Thymus (tissue), 11 donors: Measurements from ENCODE around the gene IGHMBP2. TPM values are rescaled to one million over a fixed set of nuclear protein-coding genes. Genes with fewer than 3 reads are reported as not detected.
A peak's percentile ranks its signal among the peaks of the same experiment; 100 is the strongest.

Source experiments
- DNase-seq, 9 donors: peaks; one replicate each; pipeline ENCODE4 v3.0.0-alpha.2; 2013; ENCODE audit warnings: low spot score in 9 of 9, low read depth in 6 of 9, missing footprints in 1 of 9
- H3K27ac ChIP-seq, 2 donors: one replicate each; pipeline ENCODE4 v1.5.1; 2013; ENCODE audit warnings: control low read depth in 1 of 2, low read depth in 1 of 2, low read length in 1 of 2, mild to moderate bottlenecking in 1 of 2, moderate library complexity in 1 of 2
- H3K27me3 ChIP-seq, 2 donors: one replicate each; pipeline ENCODE4 v1.5.1; 2013; ENCODE audit warnings: low read length in 1 of 2; ENCODE audit not compliant: control insufficient read depth in 2 of 2, insufficient read depth in 1 of 2
- H3K36me3 ChIP-seq, 2 donors: one replicate each; pipeline ENCODE4 v1.5.1; 2013; ENCODE audit warnings: low read length in 1 of 2, mild to moderate bottlenecking in 1 of 2, moderate library complexity in 1 of 2; ENCODE audit not compliant: control insufficient read depth in 2 of 2, insufficient read depth in 2 of 2
- H3K4me1 ChIP-seq, 2 donors: one replicate each; pipeline ENCODE4 v1.5.1; 2013; ENCODE audit warnings: low read length in 2 of 2; ENCODE audit not compliant: control insufficient read depth in 2 of 2, insufficient read depth in 2 of 2
- H3K4me3 ChIP-seq, 2 donors: one replicate each; pipeline ENCODE4 v1.5.1; 2013; ENCODE audit warnings: low read length in 2 of 2, control low read depth in 1 of 2, mild to moderate bottlenecking in 1 of 2
- H3K9me3 ChIP-seq, 2 donors: one replicate each; pipeline ENCODE4 v1.5.1; 2013; ENCODE audit warnings: low read length in 1 of 2, mild to moderate bottlenecking in 1 of 2; ENCODE audit not compliant: control insufficient read depth in 2 of 2, insufficient read depth in 1 of 2
- WGBS: extraction: QIAGEN DNeasy Blood & Tissue Kit; methylation state at CpG from one replicate; pipeline ENCODE4 v1.1.7; 2013; 5-methylcytosine and 5-hydroxymethylcytosine counted together
- polyA plus RNA-seq: library from polyadenylated mRNA; stranded (reverse); fragments of 200-250 nt; gene quantifications from one replicate; pipeline ENCODE4 v1.2.3, GENCODE V29; 2013
- total RNA-seq: library from RNA; stranded (reverse); fragments of 120-200 nt; gene quantifications from one replicate; pipeline ENCODE4 v1.2.4, GENCODE V29; 2013
- donor health status: healthy.

Gene IGHMBP2
- total and polyA plus RNA-seq, 2 donors, result 5.2 to 19.0 TPM

DNA sequence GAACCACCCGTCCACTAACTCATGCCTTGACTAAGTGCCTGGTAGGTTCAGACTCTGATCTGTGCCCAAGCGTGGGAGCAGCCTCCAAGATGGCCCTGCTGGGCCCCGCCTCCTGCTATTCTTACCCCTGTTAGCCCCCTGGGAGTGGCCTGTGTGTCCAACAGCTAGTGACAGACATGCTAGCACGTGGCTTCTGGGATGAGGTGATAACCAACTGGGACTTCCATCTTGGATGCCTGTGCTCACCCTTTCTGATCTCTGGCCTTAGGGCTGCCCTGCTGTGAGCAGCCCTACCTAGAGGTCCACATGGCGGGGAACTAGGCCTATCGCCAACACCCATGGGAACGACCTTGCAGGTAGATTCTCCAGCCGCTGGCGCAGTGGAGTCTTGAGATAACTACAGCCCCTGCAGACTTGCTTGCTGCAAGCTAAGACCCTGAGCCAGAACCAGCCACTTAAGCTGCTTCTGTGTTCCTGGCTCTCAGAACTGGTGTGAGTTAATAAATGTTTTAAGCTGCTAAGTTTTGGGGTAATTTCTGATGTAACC, 2.8 kb upstream of the IGHMBP2 start:
- H3K4me1 ChIP-seq, result peaks cover 11 to 12% of the 10 kb centered on the region in 2 donors
- WGBS, result 97% methylated on average over 9 of the region's 9 CpGs
- no peaks in the 10 kb centered on the region for H3K27me3 ChIP-seq
- H3K4me3 ChIP-seq, result no peak overlapping the region
- no peak for DNase-seq
- H3K9me3 ChIP-seq, result no peaks in the 10 kb centered on the region
- peaks cover 31 to 32% of the 10 kb centered on the region in 2 donors for H3K36me3 ChIP-seq
- no peak overlapping the region for H3K27ac ChIP-seq

DNA sequence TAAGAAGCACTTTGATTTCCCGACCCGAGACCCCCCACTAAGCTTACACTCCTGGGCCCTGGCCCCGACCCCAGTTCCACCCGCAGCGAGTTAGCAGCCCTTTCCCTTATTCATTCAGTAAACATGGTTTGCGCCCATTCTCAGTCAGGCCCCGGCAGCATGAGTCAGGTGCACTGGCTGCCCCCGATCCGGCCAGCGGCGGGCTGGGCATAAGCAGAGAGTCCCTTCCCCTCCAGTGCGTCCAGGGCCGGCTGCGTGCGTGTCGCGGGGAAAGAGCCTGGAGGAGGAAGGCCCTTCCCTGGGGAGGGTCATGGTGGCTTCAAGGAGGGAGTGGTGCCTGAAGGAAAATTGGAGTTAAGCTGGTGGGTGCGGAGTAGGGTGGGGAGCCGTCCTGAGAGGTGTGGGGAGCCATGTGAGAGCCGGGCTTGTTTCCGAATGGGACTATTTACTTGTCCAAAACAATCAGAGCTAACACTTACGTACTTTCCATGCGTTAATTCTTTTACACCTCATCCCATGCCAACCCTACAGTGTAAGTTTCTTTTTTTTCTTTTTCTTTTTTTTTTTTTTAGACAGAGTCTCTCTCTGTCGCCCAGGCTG, 657 bp downstream of the IGHMBP2 start:
- peak in 4 of 9 donors; percentile 7 to 24 (median 22) for DNase-seq
- no peaks in the 10 kb centered on the region for H3K27me3 ChIP-seq
- H3K36me3 ChIP-seq, result peaks cover 16 to 23% of the 10 kb centered on the region in 2 donors
- peak overlapping the region in 1 of 2 donors; percentile 57 for H3K27ac ChIP-seq
- 1% methylated on average over 24 of the region's 24 CpGs for WGBS
- peak overlapping the region; percentile 74 to 91 for H3K4me3 ChIP-seq
- H3K4me1 ChIP-seq, result peaks cover 11 to 12% of the 10 kb centered on the region in 2 donors
- H3K9me3 ChIP-seq, result no peaks in the 10 kb centered on the region

- no peak for DNase-seq
- WGBS, result 96% methylated on average over 23 of the region's 23 CpGs
- Histone ChIP-seq H3K9me3 (no peaks in the 10 kb centered on the region), H3K27ac (no peak overlapping the region), H3K36me3 (peaks cover 23 to 28% of the 10 kb centered on the region in 2 donors), H3K27me3 (no peaks in the 10 kb centered on the region), H3K4me3 (no peak overlapping the region), H3K4me1 (peaks cover 11 to 12% of the 10 kb centered on the region in 2 donors)
Observed at GRCh38 chr11:68905421-68906360, 2.0 kb downstream of the IGHMBP2 start.

DNA sequence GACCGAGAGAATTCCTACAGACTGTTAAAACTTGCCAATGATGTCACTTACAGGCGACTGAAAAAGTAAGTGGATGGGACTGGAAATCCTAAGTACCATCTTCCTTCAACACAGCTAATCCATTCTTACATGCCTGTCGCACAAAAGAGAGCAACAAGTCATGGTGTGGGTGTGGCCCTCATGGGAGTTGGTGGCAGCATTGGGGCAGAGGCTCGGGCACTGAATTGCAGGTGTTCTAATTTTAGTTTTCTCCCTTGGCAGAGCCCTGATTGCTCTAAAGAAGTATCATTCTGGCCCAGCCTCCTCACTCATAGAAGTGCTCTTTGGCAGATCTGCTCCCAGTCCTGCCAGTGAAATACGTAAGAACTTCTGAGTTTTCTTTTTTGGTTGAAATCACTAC, 4.6 kb downstream of the IGHMBP2 start:
- H3K4me3 ChIP-seq, result no peak overlapping the region
- H3K4me1 ChIP-seq, result peaks cover 6 to 10% of the 10 kb centered on the region in 2 donors
- DNase-seq, result no peak
- H3K9me3 ChIP-seq, result no peaks in the 10 kb centered on the region
- H3K27me3 ChIP-seq, result no peaks in the 10 kb centered on the region
- 98% methylated on average over 5 of the region's 5 CpGs for WGBS
- peaks cover 45 to 48% of the 10 kb centered on the region in 2 donors for H3K36me3 ChIP-seq
- no peak overlapping the region for H3K27ac ChIP-seq

DNA sequence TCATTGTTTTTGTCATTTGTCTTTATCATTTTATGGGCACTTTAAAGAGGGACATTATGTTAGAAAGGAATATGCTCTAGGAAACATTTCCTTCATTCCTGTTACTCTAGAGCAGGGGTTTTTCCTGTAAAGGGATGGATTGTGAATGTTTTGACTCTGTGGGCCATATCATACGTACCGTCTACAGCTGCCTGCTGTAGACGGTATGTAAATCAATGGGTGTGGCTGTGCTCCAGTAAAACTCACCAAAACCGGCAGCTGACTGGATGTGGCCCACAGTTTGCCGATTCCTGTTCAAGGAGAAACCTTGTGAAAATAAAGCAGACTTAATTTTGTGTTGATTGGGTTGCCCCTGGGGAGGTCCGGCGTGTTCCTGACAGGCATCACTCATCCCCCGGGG, 7.3 kb downstream of the IGHMBP2 start:
- Histone ChIP-seq H3K4me3 (no peak overlapping the region), H3K27me3 (no peaks in the 10 kb centered on the region), H3K9me3 (no peaks in the 10 kb centered on the region), H3K27ac (no peak overlapping the region), H3K4me1 (no peaks in the 10 kb centered on the region), H3K36me3 (peaks cover 66 to 72% of the 10 kb centered on the region in 2 donors)
- DNase-seq, result no peak
- WGBS, result 98% methylated on average over 8 of the region's 8 CpGs

- H3K27me3 ChIP-seq, result no peaks in the 10 kb centered on the region
- DNase-seq, result no peak
- H3K36me3 ChIP-seq, result peaks cover 70 to 80% of the 10 kb centered on the region in 2 donors
- H3K27ac ChIP-seq, result no peak overlapping the region
- H3K4me3 ChIP-seq, result no peak overlapping the region
- no peaks in the 10 kb centered on the region for H3K4me1 ChIP-seq
- H3K9me3 ChIP-seq, result no peaks in the 10 kb centered on the region
- 98% methylated on average over 16 of the region's 16 CpGs for WGBS
Observed at GRCh38 chr11:68911731-68912130, 8.0 kb downstream of the IGHMBP2 start.

DNA sequence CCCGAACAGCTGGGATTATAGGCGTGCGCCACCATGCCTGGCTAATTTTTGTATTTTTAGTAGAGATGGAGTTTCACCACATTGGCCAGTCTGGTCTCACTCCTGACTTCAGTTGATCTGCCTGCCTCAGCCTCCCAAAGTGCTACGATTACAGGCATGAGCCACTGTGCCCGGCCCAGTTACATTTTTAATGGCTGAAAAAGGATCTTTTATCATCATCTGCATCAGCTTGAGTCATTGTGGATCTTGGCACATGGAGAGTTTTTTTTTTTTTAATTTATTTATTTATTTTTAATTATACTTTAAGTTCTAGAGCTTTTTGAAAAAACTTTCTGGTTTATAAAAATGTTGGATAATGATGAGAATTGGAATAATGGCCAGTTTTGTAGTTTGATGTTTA, 8.6 kb downstream of the IGHMBP2 start:
- no peak for DNase-seq
- Histone ChIP-seq H3K27me3 (no peaks in the 10 kb centered on the region), H3K27ac (no peak overlapping the region), H3K36me3 (peaks cover 68 to 77% of the 10 kb centered on the region in 2 donors), H3K4me1 (no peaks in the 10 kb centered on the region), H3K9me3 (no peaks in the 10 kb centered on the region), H3K4me3 (no peak overlapping the region)
- over 99% methylated on average over 5 of the region's 5 CpGs for WGBS

- H3K9me3 ChIP-seq, result no peaks in the 10 kb centered on the region
- DNase-seq, result no peak
- 94% methylated on average over 5 of the region's 5 CpGs for WGBS
- no peak overlapping the region for H3K4me3 ChIP-seq
- H3K36me3 ChIP-seq, result peaks cover 73 to 78% of the 10 kb centered on the region in 2 donors
- H3K4me1 ChIP-seq, result no peaks in the 10 kb centered on the region
- H3K27ac ChIP-seq, result no peak overlapping the region
- no peaks in the 10 kb centered on the region for H3K27me3 ChIP-seq
Observed at GRCh38 chr11:68913188-68913587, 9.5 kb downstream of the IGHMBP2 start.

DNA sequence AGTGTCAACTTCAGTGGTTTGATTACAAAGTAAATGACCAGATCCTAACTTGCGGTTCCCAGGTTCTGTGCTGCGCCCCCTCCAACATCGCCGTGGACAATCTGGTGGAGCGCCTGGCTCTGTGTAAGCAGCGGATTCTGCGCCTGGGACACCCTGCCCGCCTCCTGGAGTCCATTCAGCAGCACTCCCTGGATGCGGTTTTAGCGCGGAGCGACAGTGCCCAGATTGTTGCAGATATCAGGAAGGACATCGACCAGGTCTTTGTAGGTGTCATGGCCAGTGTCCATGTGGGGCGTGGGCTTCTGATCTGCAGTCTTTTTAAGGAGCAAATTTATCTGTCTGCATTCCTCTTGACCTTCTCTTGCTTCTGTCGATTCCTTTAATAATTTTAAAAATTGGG, 11.1 kb downstream of the IGHMBP2 start:
- no peaks in the 10 kb centered on the region for H3K27me3 ChIP-seq
- no peaks in the 10 kb centered on the region for H3K9me3 ChIP-seq
- no peak overlapping the region for H3K27ac ChIP-seq
- no peak overlapping the region for H3K4me3 ChIP-seq
- H3K4me1 ChIP-seq, result no peaks in the 10 kb centered on the region
- no peak for DNase-seq
- H3K36me3 ChIP-seq, result peaks cover 71 to 76% of the 10 kb centered on the region in 2 donors
- WGBS, result over 99% methylated on average over 15 of the region's 15 CpGs
